HG03066 (cell line): ENCODE data around the gene CCDC97.
"Not testable (repeated sequence)": the region's sequence is repeated elsewhere in the genome, so short reads cannot be mapped to it uniquely, and the experiment has no call there.

Experiments
- ATAC-seq: cut with Tn5 transposase; IDR thresholded peaks from one replicate; pipeline ENCODE4 v1.9.1; 2021; ENCODE audit warnings: low read depth; ENCODE audit not compliant: unreplicated experiment

Gene CCDC97

GRCh38 chr19:41357746-41358145, 47.8 kb downstream of the CCDC97 start:
- ATAC-seq = no peak

- no peak for ATAC-seq
Observed at GRCh38 chr19:41359741-41360140, 49.8 kb downstream of the CCDC97 start.

- ATAC-seq = no peak
Observed at GRCh38 chr19:41362143-41362847, 52.3 kb downstream of the CCDC97 start.

DNA sequence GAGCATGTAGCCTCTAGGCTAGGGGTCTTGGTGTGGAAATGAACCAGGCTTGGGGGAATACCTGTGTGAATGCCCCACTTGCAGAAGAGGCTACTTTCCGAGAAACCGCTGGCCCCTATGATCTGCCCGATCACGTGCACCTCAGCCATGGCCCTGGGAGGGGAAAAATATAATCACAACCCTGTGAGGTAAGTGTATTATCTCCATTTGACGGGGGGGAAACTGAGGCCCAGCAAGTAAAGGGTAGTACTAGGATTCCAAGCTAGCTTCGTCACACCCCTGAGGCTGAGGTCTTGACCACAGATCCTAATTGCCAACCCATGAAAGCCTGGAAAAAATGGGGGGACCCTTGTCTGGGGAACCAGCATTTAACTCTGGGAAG, 53.4 kb downstream of the CCDC97 start:
- ATAC-seq = no peak

GRCh38 chr19:41363753-41364523, 54.0 kb downstream of the CCDC97 start, which contains the start of gene B9D2:
B9D2 (minus strand) TSS chr19:41364149; CDS start chr19:41363519, 630 bp downstream.
- peak; percentile 85 for ATAC-seq

- no peak for ATAC-seq
Observed at GRCh38 chr19:41364524-41365391, 54.8 kb downstream of the CCDC97 start.

GRCh38 chr19:41366089-41366488, 56.1 kb downstream of the CCDC97 start:
- no peak for ATAC-seq

DNA sequence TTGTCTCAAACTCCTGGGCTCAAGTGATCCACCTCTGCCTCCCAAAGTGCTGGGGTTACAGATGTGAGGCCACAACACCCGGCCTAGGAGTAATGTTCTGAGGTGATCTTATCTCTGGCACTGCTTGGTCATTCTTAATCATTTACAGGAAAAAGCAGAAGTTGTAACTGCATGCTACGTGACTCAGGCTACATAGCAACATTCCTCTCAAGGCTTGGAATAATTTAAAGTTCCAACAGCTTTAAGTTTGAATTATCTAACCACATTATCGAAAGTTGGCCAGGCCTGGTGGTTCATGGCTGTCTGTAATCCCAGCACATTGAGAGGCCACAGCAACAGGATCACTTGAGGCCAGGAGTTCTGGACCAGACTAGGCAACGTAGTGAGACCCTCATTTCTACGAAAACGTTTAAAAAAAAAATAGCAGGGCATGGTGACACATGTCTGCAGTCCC, 57.9 kb downstream of the CCDC97 start:
- no peak for ATAC-seq

DNA sequence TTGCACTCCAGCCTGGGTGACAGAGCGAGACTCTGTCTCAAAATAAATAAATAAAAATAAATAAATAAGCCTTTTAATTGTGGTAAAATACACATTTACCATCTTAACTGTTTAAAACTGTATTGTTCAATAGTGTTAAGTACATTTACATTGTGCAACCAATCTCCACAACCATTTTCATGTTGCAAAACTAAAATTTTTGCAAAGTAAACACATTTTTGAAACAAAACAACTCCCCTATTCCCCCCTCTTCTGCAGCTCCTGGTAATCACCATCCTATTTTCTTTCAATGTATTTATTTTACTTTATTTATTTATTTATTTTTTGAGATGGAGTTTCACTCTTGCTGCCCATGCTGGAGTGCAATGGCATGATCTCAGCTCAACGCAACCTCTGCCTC, 59.8 kb downstream of the CCDC97 start:
- no peak for ATAC-seq

DNA sequence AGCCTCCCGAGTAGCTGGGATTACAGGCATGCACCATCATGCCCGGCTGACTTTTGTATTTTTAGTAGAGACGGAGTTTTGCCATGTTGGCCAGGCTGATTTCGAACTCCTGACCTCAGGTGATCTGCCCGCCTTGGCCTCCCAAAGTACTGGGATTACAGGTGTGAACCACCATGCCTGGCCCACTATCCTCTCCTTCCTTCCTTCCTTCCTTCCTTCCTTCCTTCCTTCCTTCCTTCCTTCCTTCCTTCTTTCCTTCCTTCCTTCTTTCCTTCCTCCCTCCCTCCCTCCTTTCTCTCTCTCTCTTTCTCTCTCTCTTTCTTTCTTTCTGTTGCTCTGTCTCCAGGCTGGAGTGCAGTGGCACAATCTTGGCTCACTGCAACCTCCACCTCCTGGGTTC, 61.1 kb downstream of the CCDC97 start:
- not testable (repeated sequence) for ATAC-seq

- ATAC-seq = no peak
Observed at GRCh38 chr19:41371541-41371940, 61.6 kb downstream of the CCDC97 start.

GRCh38 chr19:41372501-41372900, 62.5 kb downstream of the CCDC97 start:
- ATAC-seq = no peak

DNA sequence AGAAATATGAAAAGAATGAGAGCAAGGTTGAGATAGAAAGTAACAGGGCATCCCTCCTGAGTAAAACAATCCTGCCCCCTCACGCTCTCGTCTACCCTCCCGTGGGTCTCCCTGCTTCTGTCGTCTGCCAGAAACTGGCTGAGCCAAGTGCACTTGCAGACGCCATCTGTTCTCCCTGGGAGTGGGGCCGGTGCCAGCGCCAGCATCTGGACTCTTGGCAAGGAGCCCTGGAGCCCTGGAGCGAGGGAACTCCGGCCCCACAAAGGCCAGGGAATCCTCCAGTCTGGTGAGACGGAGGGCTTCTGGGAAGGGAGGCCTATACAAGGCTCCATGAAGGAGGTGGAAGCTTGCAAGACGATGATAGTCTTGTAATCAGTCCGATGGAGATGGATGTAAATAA, 64.0 kb downstream of the CCDC97 start:
- ATAC-seq = no peak
